Right renal cortex interstitium (tissue), 3 donors: ENCODE results near the gene CHN1. TPM values are rescaled to one million over a fixed set of nuclear protein-coding genes. Genes with fewer than 3 reads are reported as not detected.

Source experiments
- DNase-seq, 3 donors: peaks; one replicate each; pipeline ENCODE4 v3.0.0-alpha.2; 2013; ENCODE audit warnings: low read depth in 3 of 3, low spot score in 2 of 3
- polyA plus RNA-seq, 3 donors: library from polyadenylated mRNA; unstranded; fragments of 120-200 nt; gene quantifications; one replicate each; pipeline ENCODE4 v1.2.1, GENCODE V29; 2013; ENCODE audit not compliant: insufficient read length in 3 of 3

Gene CHN1
- polyA plus RNA-seq, 3 donors, result 29.3 to 32.1 (median 31.4) TPM

DNA sequence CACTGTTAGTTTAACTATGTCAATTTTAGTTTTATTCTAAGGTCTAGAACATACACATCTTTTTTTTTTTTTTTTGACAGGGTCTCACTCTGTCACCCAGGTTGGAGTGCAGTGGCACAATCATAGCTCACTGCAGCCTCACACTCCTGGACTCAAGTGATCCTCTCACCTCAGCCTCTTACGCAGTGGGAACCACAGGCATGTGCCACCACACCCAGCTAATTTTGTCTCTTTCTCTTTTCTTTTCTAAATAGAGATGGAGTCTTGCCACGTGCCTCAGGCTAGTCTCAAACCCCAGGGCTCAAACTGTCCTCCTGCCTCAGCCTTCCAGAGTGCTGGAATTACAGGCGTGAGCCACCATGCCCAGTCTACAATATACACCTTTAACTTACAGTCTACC is 171.4 kb downstream of the CHN1 start:
- no peak for DNase-seq

DNA sequence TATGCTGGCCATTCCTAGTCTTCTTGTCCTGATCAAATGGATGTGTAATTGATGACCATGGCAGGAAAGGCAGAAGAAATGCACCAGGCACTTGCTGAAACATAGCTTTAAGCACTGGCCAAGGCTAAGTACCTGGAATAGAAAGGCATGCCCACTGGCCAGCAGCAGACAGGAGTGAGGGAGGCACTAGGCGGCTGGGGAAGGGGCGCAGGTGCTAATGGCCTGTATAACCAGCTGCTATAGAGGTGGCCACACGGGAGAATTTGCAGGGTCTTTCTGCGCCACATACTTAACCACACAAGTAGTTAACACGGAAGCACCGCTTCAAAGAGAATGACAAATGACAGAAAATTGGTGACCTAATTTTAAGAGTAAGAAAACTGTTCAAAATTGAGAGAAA is 174.6 kb downstream of the CHN1 start:
- DNase-seq, result no peak

DNA sequence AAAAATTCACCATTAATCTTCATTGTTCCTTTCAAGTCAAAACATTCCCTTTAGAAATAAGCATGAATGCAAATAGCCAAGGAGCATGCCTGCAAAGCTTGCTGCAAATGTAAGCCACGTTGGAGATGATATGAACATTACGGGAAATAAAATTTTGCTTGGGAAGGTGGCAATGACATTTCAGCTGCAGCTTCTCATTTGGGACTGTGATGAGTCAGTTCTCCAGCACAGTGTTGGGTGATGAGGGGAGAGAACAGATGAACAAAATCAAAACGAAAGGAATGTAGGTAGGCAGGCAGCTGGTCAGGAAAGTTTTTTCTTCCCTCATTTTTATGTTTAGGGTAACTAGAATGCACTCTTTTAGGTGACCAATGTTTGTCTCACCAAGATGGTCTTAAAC is 175.6 kb downstream of the CHN1 start:
- no peak for DNase-seq

DNA sequence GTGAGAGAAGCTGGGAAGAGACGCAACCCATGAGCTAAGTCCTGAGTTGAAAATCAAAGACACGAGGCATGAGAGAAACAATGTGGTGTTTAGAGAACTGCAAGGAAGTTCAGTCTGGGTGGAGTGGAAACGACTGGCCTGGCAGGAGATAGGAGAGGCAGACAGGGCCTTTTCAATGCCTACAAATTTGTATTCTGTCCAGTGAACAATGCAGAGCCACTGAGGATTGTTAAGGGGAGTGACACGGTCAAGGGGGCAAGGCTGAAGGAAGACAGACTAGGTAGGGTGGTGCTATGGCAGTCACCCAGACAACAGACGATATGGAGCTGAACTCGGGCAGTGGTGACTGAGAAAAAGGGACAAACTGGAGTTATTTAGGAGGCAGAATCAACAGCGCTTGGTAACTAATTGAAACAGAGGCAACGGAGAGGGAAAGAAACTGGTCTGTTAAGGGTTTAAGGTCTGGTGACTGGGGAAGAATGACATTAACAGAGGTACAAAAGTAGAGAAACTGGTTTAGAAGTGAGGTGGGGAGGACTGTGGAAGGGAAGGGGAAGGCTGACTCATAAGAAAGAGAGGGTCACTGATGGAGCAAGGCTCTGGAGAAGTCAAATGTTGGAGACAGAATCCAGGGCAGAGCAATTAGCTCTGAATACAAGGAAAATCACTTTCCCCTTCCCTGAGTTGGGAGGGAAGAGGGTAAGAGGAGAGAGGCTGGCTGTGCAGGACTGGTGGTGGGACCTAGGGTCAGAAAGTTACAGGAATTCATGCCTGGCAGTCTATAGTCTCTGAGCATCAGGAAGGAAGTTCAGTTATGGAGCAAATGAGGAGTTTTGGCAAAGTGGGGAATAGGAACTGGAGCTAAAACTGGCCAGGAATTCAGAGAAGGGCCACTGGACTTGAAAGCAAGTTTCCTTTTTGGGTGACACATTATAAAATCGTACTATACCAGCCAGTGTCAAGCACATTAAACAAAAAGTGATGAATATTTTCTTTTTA is 177.5 kb downstream of the CHN1 start:
- DNase-seq, result no peak

DNA sequence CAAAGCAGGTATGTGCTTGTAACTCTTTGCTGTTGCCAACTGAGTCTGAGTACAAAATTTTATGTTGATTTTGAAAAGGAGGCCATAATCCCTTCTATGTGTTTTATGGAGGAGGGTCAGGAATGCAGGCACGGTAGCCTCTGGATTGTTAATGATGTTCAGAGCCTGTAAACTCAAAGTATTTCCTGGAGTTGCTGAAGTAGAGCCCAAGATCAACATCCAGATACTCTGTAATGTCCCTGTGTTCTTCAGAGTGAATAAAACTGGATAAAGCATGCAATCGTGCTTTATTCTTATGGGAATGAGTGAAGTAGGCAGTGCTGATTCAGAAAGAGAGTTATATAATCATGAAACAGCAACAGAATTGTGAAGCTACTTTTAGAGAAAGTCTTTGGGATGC is 179.1 kb downstream of the CHN1 start:
- no peak for DNase-seq

DNA sequence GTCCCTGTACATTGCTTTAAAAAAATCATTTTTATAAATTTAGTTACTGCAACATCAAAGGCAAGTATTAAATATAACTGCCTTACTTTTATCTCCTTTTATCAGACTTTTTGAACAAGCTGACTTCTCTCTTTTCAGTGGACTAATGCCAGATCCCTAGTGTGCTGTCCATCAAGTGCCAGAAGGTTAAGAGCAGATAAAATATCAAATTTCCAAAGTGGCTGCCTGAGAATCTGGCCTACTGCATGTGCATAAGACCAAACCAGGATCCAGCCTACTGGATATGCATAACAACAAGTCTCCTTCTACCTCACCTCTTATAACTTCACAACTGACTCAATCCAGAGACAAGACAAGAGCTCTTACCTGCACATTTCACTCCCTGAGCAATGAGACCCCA is 181.1 kb downstream of the CHN1 start:
- DNase-seq, result no peak

DNA sequence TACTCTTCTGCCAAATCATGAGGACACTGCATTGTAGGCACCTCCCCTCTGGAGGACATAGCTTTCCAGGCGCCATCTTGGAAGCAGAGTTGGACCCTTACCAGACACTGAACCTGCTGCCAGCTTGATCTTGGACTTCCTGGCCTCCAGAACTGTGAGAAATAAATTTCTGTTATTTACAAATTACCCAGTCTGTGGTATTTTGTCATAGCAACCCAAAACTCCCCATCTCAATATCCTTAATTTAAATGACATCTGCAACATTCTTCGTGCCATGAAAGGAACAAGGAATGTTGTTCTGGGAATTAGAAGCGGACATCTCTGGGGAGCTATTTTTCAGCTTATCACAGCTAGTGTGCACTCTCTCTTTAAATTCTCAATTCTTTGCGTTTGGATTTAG is 183.6 kb downstream of the CHN1 start:
- no peak for DNase-seq

DNA sequence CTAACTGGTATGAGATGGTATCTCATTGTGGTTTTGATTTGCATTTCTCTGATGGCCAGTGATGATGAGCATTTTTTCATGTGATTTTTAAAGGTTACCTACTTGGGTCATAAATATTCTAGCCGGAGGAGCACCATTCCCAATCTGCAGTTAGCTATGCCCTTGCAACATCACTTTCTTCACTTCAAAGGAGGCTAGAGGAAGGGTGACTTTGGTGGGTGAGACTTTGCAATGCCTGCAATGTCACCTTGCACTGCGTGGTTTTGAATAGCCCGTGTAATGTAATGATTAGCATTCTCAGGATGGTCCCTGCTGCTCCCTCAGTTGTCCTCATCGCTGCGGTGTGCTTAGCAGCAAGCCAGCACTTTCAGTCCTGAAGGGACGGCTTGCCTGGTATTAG is 184.8 kb downstream of the CHN1 start:
- no peak for DNase-seq

DNA sequence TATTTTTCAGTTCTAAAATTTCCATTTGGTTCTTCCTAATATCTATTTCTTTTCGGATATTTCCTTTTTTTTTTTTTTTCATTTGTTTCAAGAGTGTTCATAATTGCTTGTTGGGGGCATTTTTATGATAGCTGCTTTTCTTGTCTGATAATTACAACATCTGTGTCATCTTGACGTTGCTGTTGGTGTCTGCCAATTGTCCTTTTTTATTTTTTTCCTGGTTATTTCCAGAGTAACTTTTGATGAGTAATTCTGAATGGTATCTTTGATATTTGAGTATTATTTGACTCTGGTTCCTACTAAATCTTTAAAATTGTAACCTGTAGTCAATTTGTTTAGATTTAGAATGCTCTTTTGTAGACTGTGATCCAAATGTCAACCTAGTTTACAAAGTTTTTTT is 189.7 kb downstream of the CHN1 start:
- DNase-seq, result no peak

DNA sequence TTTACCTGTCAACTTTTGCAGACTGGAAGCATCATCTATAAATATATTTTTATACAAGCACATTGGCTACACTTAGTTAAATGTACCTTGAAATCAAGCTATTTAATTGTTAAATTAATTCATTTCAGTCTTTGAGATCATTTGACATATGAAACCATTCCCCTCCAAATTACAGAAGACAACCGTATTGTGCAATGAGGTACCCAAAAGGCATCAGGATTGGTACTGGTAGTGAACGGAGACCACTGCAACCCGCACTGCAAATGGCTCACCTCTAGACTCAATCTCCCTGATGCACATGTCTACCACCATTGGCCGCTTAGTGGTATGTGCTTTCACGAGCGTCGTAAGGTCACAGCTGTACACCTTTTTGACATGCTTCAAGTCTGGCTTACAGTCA is 193.1 kb downstream of the CHN1 start:
- no peak for DNase-seq

DNA sequence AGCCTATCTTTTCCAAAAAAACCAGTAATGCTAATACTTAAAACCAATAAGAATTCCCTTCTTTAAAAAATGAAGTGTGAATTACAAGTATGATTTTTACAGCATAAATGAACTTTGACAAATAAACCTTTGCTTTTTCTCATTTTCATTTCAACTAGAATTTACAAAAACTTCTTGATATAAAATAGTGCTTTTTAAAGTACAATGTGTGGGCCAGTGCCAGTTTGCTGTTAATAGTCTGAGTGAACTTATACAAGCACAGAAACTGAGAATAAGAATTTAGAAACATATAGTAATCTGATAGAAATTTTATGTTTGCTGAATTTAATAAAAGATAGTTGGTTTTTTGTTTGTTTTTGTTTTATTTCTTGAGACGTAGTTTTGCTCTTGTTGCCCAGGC is 197.2 kb downstream of the CHN1 start:
- DNase-seq, result no peak

DNA sequence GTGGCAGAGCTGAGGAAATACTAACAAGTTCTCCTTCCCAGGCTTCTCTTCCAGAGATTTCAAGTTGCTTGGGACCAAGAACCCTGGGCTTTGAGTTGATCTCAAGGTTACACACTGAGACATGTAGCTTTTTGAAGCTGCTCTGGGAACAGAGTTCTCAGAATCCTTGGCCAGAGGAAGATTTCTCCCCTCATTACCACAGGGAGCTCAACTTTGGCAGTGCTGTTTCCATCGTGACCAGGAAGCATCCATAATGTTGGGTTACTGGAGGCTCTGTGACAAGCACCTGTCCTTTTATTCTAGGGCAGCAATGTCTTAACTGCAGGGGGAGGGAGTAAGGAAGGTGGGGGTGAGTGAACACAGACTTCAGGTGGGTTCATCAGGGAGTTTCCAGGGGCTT is 199.4 kb downstream of the CHN1 start:
- no peak for DNase-seq

DNA sequence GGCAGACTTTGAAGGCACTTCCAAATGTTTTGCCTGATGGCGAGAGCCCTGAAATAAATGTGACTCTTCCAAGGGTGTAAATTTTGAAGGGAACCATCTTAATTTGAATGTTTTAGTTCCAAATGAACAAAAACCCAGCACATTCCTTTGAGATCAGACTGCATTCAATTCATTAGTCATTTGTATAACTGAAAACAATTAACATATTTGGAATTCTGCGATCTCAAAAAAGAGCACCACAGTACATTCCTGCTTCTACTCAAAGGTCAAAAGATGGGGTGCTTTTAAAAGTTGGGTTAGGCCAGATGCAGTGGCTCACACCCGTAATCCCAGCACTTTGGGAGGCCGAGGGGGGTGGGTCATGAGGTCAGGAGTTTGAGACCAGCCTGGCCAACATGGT is 202.7 kb downstream of the CHN1 start:
- no peak for DNase-seq

DNA sequence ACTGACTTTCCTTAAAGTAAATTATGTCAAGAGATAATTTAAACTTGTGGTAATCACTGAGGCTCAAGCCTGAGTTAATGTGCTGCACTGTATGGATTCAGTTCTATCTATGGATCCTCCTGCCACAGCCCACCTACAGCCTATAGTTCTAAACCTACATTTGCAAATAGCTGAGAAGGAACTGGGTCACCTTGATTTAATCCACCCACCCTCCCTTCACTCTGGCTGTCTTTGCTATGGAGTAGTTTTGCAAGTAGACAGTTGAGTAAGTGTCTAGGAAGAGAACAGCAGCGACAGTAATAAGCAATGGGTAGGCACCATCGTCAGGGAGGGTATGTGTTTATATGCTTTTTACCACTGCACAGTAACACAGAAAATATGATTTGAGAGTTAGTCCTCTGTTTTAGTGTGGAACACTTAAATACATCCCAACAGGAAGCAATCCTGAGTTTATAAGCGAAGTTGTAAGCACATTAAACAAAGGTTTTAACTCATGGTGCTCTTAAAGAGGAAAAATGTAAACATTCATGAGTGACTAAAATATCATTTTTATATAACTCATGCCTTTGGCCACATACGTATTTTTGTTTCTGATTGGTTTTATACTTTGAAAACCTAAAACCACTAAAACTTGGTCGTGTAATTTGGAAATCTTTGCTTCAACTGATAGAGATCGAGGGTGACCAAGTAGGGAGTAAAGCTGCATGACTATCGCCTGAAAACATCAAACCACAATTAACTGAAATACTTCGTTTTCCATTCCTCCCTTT is 204.6 kb downstream of the CHN1 start:
- DNase-seq, result no peak

DNA sequence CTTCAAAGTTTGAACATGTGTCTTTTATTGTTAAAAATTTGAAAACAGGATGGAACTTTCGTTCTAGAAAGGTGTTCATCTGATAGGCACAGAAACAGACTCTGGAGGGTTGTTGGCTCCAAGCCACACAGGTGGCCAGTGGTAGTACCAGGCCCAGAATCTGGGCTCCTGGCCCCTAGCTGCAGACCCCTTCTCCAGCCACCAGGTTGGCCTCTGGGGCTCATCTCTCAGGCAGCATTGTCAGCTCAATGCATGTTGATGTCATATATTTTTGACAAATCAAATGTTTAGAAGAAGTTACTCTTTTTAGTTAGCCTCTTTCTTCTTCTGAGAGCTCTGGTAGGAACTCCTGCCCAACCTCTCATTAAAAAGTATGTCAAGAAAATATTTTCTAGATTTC is 206.4 kb downstream of the CHN1 start:
- DNase-seq, result no peak

DNA sequence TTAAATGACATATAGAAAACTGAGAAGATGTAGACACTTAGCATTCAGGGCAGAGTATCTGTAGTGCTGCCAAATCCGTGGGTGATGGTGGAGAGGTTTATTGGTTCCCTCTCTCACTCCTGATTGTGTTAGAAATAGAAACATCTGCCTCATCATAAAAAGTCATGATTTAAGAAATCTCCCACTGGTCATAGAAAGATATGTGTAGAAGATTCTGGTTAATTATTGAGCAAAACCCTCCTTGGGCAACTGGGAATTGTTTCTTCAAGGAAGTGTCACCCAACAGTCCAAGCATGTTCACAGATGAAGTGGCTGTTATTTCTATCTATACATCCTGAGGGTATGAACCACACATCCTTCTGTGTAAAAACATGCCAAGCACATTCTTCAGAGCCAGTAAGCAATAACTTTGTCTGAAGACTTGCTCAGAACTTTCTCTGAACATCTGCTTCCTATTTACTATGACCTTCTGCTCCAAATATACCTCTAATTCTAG is 207.4 kb downstream of the CHN1 start:
- no peak for DNase-seq

DNA sequence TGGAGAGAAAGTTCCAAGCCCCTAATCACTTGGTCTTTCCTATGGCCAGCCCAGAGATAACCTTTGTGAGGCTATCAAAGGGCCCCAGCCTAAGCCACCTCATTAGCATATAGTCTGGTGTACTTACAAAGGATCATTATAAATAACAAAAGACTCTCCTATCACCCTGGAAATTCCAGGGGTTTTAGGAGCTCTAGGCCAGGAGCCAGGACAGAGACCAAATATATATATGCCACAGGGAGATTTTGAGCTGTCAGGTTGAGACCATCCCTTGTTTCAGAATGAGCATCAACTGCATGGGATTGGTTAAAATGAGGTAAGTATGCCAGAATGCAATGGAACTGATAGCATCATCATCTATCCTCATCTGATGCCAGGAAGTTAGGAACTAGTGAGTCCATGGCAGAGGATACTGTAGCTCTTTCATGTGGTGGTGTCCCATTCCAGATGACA is 208.8 kb downstream of the CHN1 start:
- no peak for DNase-seq

DNA sequence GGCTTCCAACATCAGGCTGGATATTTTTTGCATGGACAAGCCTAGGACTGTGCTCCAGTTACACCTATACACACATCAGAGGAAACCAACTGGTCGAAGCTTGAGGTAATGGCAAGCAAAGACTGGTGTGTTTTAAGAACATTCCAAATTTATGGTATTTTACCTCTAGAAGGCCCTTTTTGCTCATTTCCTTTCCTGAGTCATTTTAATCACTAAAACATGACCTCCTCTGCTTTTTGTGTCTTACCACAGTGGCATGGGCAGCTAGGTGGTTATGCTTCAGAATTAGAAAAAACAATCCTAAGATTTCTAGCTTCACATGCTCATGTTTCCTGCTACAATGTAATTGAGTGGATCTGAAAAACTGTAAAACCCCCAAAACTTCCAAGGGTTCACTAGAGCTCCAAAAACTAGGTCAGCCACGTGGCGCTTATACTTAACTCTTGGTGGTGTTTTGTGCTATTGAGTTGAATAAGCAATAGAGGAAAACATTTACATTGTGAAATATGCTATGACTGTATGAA is 210.3 kb downstream of the CHN1 start:
- no peak for DNase-seq

DNA sequence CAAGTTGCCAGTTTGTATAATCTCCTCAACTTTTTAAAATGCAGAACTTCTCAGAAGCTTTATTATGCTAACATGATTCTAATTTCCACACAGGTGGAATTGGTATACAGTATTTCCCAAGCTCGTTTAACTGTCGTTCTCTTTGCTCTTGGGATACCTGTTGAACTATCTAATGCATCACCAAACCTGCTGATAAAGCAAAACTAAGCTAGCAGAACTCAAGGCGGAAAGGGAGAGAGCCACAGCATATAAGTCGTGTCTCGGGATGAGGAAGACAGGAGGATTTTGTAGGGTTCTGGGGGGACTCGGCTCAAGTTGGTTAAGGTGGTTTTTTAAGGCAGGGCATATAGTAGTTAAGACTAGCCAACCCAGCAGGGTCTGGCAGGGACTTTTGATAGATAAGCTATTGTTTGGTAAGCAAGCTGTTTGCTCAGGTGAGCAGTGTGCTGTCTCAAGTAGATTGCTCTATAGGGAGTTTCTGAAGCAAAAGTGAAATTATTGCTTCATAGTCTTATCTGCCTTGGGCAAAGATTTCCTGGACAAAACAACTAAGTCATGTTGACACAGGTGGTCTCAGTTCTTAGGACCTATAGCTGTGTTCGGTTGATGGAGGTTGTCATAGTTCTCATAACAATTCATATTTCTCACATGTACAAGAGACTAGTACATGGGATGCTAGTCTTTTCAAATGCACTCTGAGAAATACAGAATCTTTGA is 212.7 kb downstream of the CHN1 start:
- DNase-seq, result no peak

DNA sequence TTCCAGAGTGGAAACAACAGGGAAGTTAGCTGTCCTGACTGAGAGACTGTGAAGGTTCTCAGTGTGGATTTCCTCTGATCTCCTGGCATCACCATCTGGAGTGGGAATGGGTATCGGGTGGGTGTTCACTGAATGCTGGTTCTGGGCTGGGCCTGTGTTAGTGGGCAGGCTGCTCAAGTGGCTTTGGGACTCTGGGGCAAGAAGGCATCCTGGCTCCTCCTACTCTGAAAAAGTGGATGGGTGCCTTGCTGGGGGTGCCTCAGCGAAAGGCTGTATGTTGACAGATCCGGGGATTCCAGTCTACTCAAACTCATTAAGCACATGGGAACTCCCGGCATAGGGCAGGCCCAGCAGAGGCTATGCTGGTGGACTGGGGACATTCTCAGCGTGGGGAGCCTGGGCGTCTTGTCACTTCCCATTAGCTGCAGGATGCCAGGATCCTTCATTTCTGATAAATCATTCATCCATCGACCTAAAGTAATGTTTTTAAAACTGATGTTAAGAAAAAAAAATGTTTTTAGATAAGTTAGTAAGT is 213.4 kb downstream of the CHN1 start:
- DNase-seq, result no peak
